HCT116 (cell line): Measurements from ENCODE around the gene CPD.

ENCODE experiments used
- CEBPB ChIP-seq: IDR thresholded peaks from 2 replicates; pipeline ENCODE4 v1.6.1; 2012; ENCODE audit warnings: low read depth
- CTCF ChIP-seq, 3 experiments: fragments of 200-600 bp in 1 of 3; sonication (generic) in 1 of 3; IDR thresholded peaks in 2 of 3; conservative IDR thresholded peaks in 1 of 3; 2 replicates each; pipeline ENCODE4 v1.5.1; 2012 to 2017; ENCODE audit warnings: low read depth in 2 of 3, low read length in 2 of 3, antibody characterized with exemption in 1 of 3, borderline replicate concordance in 1 of 3, control low read depth in 1 of 3, mild to moderate bottlenecking in 1 of 3, mixed read lengths in 1 of 3, mixed run types in 1 of 3, moderate library complexity in 1 of 3; ENCODE audit not compliant: insufficient read depth in 1 of 3
- POLR2A ChIP-seq: IDR thresholded peaks from 2 replicates; pipeline ENCODE4 v1.7.0; 2011; ENCODE audit warnings: borderline replicate concordance; ENCODE audit not compliant: insufficient read depth, insufficient read length; ENCODE audit errors: extremely low read depth
- RAD21 ChIP-seq: IDR thresholded peaks from 2 replicates; pipeline ENCODE4 v1.6.1; 2012; ENCODE audit warnings: low read depth, mild to moderate bottlenecking
- TF ChIP-seq, protein P1 (sequence below): IDR thresholded peaks from 2 replicates; pipeline ENCODE4 v1.6.1; 2012; ENCODE audit warnings: low read depth

DNA sequence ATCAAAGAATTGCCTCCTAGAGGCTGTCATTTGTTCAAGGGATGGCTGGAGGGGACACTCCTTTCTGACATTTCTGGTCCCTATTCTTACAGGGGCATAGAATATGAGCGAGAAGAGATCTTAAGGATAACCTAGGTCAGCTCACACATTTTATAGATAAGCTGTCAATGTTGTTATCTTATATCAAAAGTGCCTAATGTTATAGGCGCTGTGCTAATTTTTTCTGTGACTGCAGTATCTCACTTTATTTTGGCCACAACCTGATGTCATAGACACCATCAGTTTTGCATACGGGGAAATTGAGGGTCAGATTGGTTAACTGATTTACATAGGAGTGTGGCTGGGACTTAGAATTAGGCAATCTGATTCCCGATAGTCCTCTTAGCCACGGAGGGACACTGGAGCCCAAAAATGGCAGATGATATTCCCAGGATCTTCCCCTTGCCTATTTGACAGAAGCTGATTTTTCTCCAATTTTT, 1.2 kb downstream of the CPD start:
- TF ChIP-seq RAD21 (no peak), CTCF (IDR thresholded peaks at IDR 0.05 in 2 of 3, conservative IDR thresholded peaks at IDR 0.05 in 1 of 3; ENCODE audit: borderline replicate concordance in 1 of 3, insufficient read depth in 1 of 3, low read depth in 2 of 3, low read length in 2 of 3) (no peak), CEBPB (no peak), POLR2A (no peak)
- TF ChIP-seq, protein P1, sequence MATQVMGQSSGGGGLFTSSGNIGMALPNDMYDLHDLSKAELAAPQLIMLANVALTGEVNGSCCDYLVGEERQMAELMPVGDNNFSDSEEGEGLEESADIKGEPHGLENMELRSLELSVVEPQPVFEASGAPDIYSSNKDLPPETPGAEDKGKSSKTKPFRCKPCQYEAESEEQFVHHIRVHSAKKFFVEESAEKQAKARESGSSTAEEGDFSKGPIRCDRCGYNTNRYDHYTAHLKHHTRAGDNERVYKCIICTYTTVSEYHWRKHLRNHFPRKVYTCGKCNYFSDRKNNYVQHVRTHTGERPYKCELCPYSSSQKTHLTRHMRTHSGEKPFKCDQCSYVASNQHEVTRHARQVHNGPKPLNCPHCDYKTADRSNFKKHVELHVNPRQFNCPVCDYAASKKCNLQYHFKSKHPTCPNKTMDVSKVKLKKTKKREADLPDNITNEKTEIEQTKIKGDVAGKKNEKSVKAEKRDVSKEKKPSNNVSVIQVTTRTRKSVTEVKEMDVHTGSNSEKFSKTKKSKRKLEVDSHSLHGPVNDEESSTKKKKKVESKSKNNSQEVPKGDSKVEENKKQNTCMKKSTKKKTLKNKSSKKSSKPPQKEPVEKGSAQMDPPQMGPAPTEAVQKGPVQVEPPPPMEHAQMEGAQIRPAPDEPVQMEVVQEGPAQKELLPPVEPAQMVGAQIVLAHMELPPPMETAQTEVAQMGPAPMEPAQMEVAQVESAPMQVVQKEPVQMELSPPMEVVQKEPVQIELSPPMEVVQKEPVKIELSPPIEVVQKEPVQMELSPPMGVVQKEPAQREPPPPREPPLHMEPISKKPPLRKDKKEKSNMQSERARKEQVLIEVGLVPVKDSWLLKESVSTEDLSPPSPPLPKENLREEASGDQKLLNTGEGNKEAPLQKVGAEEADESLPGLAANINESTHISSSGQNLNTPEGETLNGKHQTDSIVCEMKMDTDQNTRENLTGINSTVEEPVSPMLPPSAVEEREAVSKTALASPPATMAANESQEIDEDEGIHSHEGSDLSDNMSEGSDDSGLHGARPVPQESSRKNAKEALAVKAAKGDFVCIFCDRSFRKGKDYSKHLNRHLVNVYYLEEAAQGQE = no peak
